ENCODE results near the gene TTLL7. TPM values are rescaled to one million over a fixed set of nuclear protein-coding genes. Genes with fewer than 3 reads are reported as not detected.

Gene TTLL7
- total and polyA plus RNA-seq, 2 experiments from 2014 or later, result 4.1 to 6.7 TPM

DNA sequence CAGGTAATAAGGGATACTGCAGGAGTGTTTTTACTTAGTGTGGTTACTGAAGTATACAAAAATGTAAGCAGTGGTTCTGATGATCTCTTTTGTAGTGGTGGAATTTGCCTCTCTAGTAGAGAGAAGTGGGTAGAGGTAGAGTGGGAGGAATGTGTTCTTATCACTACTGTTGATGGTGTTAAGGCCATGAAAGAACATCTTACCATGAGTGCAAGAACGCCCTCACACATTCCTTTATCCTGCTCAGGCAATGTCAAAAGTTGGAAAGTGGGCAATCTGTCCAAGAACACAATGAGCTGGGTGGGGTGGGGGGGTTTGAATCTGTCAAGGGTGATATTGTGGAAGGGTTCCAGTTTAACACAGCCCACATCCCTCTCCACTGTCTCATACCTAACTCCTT is 78.6 kb downstream of the TTLL7 start (continued):
- TF ChIP-seq, protein P1, sequence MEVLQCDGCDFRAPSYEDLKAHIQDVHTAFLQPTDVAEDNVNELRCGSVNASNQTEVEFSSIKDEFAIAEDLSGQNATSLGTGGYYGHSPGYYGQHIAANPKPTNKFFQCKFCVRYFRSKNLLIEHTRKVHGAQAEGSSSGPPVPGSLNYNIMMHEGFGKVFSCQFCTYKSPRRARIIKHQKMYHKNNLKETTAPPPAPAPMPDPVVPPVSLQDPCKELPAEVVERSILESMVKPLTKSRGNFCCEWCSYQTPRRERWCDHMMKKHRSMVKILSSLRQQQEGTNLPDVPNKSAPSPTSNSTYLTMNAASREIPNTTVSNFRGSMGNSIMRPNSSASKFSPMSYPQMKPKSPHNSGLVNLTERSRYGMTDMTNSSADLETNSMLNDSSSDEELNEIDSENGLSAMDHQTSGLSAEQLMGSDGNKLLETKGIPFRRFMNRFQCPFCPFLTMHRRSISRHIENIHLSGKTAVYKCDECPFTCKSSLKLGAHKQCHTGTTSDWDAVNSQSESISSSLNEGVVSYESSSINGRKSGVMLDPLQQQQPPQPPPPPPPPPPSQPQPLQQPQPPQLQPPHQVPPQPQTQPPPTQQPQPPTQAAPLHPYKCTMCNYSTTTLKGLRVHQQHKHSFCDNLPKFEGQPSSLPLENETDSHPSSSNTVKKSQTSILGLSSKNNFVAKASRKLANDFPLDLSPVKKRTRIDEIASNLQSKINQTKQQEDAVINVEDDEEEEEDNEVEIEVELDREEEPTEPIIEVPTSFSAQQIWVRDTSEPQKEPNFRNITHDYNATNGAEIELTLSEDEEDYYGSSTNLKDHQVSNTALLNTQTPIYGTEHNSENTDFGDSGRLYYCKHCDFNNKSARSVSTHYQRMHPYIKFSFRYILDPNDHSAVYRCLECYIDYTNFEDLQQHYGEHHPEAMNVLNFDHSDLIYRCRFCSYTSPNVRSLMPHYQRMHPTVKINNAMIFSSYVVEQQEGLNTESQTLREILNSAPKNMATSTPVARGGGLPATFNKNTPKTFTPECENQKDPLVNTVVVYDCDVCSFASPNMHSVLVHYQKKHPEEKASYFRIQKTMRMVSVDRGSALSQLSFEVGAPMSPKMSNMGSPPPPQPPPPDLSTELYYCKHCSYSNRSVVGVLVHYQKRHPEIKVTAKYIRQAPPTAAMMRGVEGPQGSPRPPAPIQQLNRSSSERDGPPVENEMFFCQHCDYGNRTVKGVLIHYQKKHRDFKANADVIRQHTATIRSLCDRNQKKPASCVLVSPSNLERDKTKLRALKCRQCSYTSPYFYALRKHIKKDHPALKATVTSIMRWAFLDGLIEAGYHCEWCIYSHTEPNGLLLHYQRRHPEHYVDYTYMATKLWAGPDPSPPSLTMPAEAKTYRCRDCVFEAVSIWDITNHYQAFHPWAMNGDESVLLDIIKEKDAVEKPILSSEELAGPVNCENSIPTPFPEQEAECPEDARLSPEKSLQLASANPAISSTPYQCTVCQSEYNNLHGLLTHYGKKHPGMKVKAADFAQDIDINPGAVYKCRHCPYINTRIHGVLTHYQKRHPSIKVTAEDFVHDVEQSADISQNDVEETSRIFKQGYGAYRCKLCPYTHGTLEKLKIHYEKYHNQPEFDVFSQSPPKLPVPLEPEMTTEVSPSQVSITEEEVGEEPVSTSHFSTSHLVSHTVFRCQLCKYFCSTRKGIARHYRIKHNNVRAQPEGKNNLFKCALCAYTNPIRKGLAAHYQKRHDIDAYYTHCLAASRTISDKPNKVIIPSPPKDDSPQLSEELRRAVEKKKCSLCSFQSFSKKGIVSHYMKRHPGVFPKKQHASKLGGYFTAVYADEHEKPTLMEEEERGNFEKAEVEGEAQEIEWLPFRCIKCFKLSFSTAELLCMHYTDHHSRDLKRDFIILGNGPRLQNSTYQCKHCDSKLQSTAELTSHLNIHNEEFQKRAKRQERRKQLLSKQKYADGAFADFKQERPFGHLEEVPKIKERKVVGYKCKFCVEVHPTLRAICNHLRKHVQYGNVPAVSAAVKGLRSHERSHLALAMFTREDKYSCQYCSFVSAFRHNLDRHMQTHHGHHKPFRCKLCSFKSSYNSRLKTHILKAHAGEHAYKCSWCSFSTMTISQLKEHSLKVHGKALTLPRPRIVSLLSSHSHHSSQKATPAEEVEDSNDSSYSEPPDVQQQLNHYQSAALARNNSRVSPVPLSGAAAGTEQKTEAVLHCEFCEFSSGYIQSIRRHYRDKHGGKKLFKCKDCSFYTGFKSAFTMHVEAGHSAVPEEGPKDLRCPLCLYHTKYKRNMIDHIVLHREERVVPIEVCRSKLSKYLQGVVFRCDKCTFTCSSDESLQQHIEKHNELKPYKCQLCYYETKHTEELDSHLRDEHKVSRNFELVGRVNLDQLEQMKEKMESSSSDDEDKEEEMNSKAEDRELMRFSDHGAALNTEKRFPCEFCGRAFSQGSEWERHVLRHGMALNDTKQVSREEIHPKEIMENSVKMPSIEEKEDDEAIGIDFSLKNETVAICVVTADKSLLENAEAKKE (CRISPR knock-in tag; IDR thresholded peaks at IDR 0.05), result no peak
- TF ChIP-seq, protein P2, sequence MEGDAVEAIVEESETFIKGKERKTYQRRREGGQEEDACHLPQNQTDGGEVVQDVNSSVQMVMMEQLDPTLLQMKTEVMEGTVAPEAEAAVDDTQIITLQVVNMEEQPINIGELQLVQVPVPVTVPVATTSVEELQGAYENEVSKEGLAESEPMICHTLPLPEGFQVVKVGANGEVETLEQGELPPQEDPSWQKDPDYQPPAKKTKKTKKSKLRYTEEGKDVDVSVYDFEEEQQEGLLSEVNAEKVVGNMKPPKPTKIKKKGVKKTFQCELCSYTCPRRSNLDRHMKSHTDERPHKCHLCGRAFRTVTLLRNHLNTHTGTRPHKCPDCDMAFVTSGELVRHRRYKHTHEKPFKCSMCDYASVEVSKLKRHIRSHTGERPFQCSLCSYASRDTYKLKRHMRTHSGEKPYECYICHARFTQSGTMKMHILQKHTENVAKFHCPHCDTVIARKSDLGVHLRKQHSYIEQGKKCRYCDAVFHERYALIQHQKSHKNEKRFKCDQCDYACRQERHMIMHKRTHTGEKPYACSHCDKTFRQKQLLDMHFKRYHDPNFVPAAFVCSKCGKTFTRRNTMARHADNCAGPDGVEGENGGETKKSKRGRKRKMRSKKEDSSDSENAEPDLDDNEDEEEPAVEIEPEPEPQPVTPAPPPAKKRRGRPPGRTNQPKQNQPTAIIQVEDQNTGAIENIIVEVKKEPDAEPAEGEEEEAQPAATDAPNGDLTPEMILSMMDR (conservative IDR thresholded peaks at IDR 0.05; ENCODE audit: low read depth in 2 of 2), result no peak

DNA sequence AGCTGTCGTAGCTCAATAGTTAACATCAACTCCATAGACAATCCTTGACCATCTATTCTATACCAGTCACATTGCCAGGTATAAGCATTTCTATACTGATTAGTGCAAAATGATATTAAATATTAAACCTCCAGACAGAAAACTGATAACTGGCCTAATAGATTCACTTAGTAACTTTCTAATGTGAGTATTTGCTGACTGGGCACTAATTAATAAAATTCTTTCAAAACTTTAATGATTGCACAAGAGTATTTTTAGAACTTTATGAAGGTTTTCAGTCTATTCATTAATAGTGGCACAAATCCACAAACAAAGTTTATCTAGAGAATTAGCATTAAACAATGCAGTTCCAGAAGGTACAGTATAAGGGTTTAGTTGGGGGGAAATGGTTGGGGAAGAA is 79.1 kb downstream of the TTLL7 start:
- no peaks in the 10 kb centered on the region for H3K79me2 ChIP-seq (replicated peaks; ENCODE audit: insufficient read depth)
- H3K4me1 ChIP-seq (ENCODE audit: insufficient read depth), result 0 out of 2 replicates have a peak, but pooled peaks cover 5% of the 10 kb centered on the region
- H3K27me3 ChIP-seq (ENCODE audit: insufficient read depth), result no peaks in the 10 kb centered on the region
- no peak overlapping the region for H3K4me2 ChIP-seq
- Mint-ChIP-seq H3K36me3 (ENCODE audit: low read depth) (peaks cover 3% of the 10 kb centered on the region; the same call in 2 of the 3 replicates), H3K27ac (no peak overlapping the region), H3K4me1 (peaks cover 14% of the 10 kb centered on the region), H3K4me3 (no peak overlapping the region), H3K27me3 (ENCODE audit: insufficient read depth, low read depth, poor library complexity) (no peaks in the 10 kb centered on the region), H3K9me3 (peaks cover 2% of the 10 kb centered on the region; the same call in 2 of the 3 replicates)
- no peak overlapping the region for H2AFZ ChIP-seq
- H3K9me2 ChIP-seq (ENCODE audit: insufficient read depth), result no peaks in the 10 kb centered on the region
- H3K36me3 ChIP-seq (ENCODE audit: insufficient read depth), result no peaks in the 10 kb centered on the region
- DNase-seq (ENCODE audit: low spot score) (no peak), ATAC-seq (no peak)
- H3F3A ChIP-seq (replicated peaks; ENCODE audit: low read depth), result no peaks in the 10 kb centered on the region
- no peaks in the 10 kb centered on the region for H4K20me1 ChIP-seq (replicated peaks; ENCODE audit: insufficient read depth)
- H3K4me3 ChIP-seq, result no peak overlapping the region
- H3K27ac ChIP-seq (ENCODE audit: low read depth), result no peak overlapping the region
- TF ChIP-seq CREB1 (CRISPR knock-in tag; IDR thresholded peaks at IDR 0.05; ENCODE audit: low read depth) (no peak), ZNF114 (CRISPR knock-in tag; IDR thresholded peaks at IDR 0.05) (no peak)
- TF ChIP-seq, protein P3, sequence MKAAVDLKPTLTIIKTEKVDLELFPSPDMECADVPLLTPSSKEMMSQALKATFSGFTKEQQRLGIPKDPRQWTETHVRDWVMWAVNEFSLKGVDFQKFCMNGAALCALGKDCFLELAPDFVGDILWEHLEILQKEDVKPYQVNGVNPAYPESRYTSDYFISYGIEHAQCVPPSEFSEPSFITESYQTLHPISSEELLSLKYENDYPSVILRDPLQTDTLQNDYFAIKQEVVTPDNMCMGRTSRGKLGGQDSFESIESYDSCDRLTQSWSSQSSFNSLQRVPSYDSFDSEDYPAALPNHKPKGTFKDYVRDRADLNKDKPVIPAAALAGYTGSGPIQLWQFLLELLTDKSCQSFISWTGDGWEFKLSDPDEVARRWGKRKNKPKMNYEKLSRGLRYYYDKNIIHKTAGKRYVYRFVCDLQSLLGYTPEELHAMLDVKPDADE (IDR thresholded peaks at IDR 0.05), result no peak
- TF ChIP-seq, protein P1 (CRISPR knock-in tag; IDR thresholded peaks at IDR 0.05), result no peak

Measured in GM23338 (cell line).